ENCODE results near the gene RRAS2. TPM values are rescaled to one million over a fixed set of nuclear protein-coding genes. Genes with fewer than 3 reads are reported as not detected.
A peak's percentile ranks its signal among the peaks of the same experiment; 100 is the strongest.

Gene RRAS2
- total RNA-seq, 2 donors from 2014 or later = 75.1 to 99.7 TPM

GRCh38 chr11:14259186-14259784 is 99.7 kb downstream of the RRAS2 start:
- Histone ChIP-seq H3K27ac (ENCODE audit: low read depth, low read length) (no peak overlapping the region), H3K9ac (ENCODE audit: extremely low read depth, low read length, poor library complexity, severe bottlenecking) (no peak overlapping the region), H3K4me3 (ENCODE audit: low read length) (no peak overlapping the region), H3K9me3 (ENCODE audit: control insufficient read depth, low read length) (no peaks in the 10 kb centered on the region), H3K27me3 (ENCODE audit: control insufficient read depth, insufficient read depth, low read length, poor library complexity, severe bottlenecking) (peaks cover 75% of the 10 kb centered on the region), H3K36me3 (ENCODE audit: control insufficient read depth, insufficient read depth, low read length) (no peaks in the 10 kb centered on the region), H3K4me1 (ENCODE audit: control insufficient read depth, insufficient read depth, low read length) (no peaks in the 10 kb centered on the region)
- TF ChIP-seq CTCF (conservative IDR thresholded peaks at IDR 0.05) = no peak
- Mint-ChIP-seq H3K27ac (no peak overlapping the region), H3K36me3 (ENCODE audit: low read depth) (no peaks in the 10 kb centered on the region), H3K27me3 (ENCODE audit: insufficient read depth) (peaks cover 57% of the 10 kb centered on the region), H3K4me1 (peaks cover 7% of the 10 kb centered on the region), H3K9me3 (no peaks in the 10 kb centered on the region), H3K4me3 (no peak overlapping the region)
- 90 to 94% methylated on average over 34 to 38 of the region's 38 CpGs for WGBS, 2 experiments (ENCODE audit: insufficient coverage in 1 of 2, insufficient read length in 1 of 2)
- DNase-seq = peak; percentile 70

DNA sequence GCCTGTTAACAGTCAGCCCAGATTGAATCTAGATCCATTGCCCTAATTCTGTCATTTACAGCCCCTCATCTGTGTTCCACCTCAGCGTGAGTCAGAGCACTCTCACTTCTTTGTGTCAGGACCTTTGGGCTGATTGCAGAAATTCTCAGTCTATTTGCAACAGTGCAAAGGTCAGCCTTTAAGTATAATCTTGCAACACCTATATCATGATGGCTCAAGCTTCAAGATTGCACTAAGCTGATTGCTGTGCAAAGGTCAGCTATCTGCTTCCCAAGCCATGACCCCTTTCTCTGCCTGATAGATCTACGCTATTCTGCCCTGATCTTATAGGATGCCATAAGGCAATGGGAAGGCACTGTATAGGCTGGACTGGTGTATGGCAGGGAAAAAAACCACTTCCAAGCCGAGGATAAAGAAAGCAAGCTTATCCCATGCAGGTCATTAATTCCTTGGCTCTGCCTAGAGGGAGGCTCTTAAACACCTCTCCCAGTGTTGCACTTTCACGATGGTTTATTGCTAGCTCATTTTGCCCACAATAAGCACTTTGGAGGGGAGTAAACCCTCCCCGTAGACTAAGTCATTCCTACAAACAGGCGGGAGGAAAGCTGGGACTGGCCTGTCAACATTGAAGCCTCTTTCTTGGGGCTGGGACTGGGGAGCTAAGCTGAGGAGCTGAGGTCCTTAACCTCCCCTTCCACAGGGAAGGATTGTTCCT is 100.6 kb downstream of the RRAS2 start:
- H3K4me3 ChIP-seq (ENCODE audit: low read length) = no peak overlapping the region
- Mint-ChIP-seq H3K4me1 (peaks cover 7% of the 10 kb centered on the region), H3K36me3 (ENCODE audit: low read depth) (no peaks in the 10 kb centered on the region), H3K9me3 (no peaks in the 10 kb centered on the region), H3K4me3 (no peak overlapping the region), H3K27me3 (ENCODE audit: insufficient read depth) (peaks cover 63% of the 10 kb centered on the region), H3K27ac (no peak overlapping the region)
- H3K4me1 ChIP-seq (ENCODE audit: control insufficient read depth, insufficient read depth, low read length) = no peaks in the 10 kb centered on the region
- no peaks in the 10 kb centered on the region for H3K36me3 ChIP-seq (ENCODE audit: control insufficient read depth, insufficient read depth, low read length)
- TF ChIP-seq CTCF (conservative IDR thresholded peaks at IDR 0.05) = no peak
- 84 to 86% methylated on average over 6 of the region's 6 CpGs for WGBS, 2 experiments (ENCODE audit: insufficient coverage in 1 of 2, insufficient read length in 1 of 2)
- H3K27ac ChIP-seq (ENCODE audit: low read depth, low read length) = no peak overlapping the region
- DNase-seq = no peak
- no peaks in the 10 kb centered on the region for H3K9me3 ChIP-seq (ENCODE audit: control insufficient read depth, low read length)
- H3K9ac ChIP-seq (ENCODE audit: extremely low read depth, low read length, poor library complexity, severe bottlenecking) = no peak overlapping the region
- H3K27me3 ChIP-seq (ENCODE audit: control insufficient read depth, insufficient read depth, low read length, poor library complexity, severe bottlenecking) = peaks cover 84% of the 10 kb centered on the region

DNA sequence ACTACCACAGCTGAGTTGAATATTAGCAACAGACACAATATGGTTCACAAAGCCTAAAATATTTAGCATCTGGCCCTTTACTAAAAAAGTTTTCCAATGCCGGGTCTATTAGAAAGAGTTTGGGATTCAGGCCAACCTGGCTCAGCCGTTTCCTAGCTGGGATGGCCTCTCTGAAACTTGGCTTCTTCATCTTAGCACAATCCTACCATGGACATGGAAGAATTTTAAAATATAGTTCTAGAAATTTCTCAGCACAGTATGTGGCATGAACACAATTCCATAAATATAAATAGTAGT is 103.8 kb downstream of the RRAS2 start:
- Histone ChIP-seq H3K4me3 (ENCODE audit: low read length) (no peak overlapping the region), H3K4me1 (ENCODE audit: control insufficient read depth, insufficient read depth, low read length) (no peaks in the 10 kb centered on the region), H3K27me3 (ENCODE audit: control insufficient read depth, insufficient read depth, low read length, poor library complexity, severe bottlenecking) (peaks cover 83% of the 10 kb centered on the region), H3K9me3 (ENCODE audit: control insufficient read depth, low read length) (no peaks in the 10 kb centered on the region), H3K9ac (ENCODE audit: extremely low read depth, low read length, poor library complexity, severe bottlenecking) (no peak overlapping the region), H3K36me3 (ENCODE audit: control insufficient read depth, insufficient read depth, low read length) (no peaks in the 10 kb centered on the region), H3K27ac (ENCODE audit: low read depth, low read length) (no peak overlapping the region)
- 50 to 83% methylated on average over 1 to 2 of the region's 2 CpGs for WGBS, 2 experiments (ENCODE audit: insufficient coverage in 1 of 2, insufficient read length in 1 of 2)
- H3K9me3 Mint-ChIP-seq = no peaks in the 10 kb centered on the region
- H3K27me3 Mint-ChIP-seq (ENCODE audit: insufficient read depth) = peaks cover 59% of the 10 kb centered on the region
- no peak overlapping the region for H3K27ac Mint-ChIP-seq
- H3K4me1 Mint-ChIP-seq = peaks cover 7% of the 10 kb centered on the region
- no peak overlapping the region for H3K4me3 Mint-ChIP-seq
- DNase-seq = no peak
- TF ChIP-seq CTCF (conservative IDR thresholded peaks at IDR 0.05) = no peak
- no peaks in the 10 kb centered on the region for H3K36me3 Mint-ChIP-seq (ENCODE audit: low read depth)
